AG10803 (cell line): Measurements from ENCODE around the gene CARS2.
A peak's percentile ranks its signal among the peaks of the same experiment; 100 is the strongest.

Source experiments
- DNase-seq: peaks from one replicate; pipeline ENCODE4 v3.0.0; 2010; ENCODE audit warnings: low read depth
- H3K4me3 ChIP-seq: 2 replicates; pipeline ENCODE4 v1.5.1; 2011; ENCODE audit warnings: mild to moderate bottlenecking, low read length, control low read depth
- TF ChIP-seq, protein P1 (sequence below): conservative IDR thresholded peaks from 2 replicates; pipeline ENCODE4 v1.5.1; 2011; ENCODE audit warnings: mild to moderate bottlenecking, low read length, control low read depth, inconsistent platforms

The CARS2 gene

GRCh38 chr13:110689041-110689440 lies 16.9 kb downstream of the CARS2 start:
- TF ChIP-seq, protein P1, sequence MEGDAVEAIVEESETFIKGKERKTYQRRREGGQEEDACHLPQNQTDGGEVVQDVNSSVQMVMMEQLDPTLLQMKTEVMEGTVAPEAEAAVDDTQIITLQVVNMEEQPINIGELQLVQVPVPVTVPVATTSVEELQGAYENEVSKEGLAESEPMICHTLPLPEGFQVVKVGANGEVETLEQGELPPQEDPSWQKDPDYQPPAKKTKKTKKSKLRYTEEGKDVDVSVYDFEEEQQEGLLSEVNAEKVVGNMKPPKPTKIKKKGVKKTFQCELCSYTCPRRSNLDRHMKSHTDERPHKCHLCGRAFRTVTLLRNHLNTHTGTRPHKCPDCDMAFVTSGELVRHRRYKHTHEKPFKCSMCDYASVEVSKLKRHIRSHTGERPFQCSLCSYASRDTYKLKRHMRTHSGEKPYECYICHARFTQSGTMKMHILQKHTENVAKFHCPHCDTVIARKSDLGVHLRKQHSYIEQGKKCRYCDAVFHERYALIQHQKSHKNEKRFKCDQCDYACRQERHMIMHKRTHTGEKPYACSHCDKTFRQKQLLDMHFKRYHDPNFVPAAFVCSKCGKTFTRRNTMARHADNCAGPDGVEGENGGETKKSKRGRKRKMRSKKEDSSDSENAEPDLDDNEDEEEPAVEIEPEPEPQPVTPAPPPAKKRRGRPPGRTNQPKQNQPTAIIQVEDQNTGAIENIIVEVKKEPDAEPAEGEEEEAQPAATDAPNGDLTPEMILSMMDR, result no peak
- H3K4me3 ChIP-seq, result no peak overlapping the region
- DNase-seq, result no peak

DNA sequence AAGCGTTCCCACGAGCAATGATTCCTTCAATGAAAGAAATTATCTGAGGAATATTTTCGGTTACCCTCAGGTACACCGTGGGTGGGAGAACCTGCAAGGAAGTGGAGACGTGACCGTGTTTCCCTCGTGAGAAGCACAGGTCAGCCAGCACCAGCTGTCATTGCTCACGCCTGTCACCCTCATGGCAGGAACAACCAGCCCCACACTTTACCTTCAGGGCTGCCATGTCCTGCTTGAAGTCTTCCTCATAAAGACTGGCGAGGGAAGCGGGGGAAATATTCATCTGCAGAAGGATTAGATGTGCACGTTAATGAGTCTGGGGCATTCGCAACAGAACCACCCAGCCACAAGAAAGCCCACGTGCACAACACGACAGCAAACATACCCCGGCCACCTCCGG lies 18.2 kb downstream of the CARS2 start:
- TF ChIP-seq, protein P1, result no peak
- no peak for DNase-seq
- H3K4me3 ChIP-seq, result no peak overlapping the region

DNA sequence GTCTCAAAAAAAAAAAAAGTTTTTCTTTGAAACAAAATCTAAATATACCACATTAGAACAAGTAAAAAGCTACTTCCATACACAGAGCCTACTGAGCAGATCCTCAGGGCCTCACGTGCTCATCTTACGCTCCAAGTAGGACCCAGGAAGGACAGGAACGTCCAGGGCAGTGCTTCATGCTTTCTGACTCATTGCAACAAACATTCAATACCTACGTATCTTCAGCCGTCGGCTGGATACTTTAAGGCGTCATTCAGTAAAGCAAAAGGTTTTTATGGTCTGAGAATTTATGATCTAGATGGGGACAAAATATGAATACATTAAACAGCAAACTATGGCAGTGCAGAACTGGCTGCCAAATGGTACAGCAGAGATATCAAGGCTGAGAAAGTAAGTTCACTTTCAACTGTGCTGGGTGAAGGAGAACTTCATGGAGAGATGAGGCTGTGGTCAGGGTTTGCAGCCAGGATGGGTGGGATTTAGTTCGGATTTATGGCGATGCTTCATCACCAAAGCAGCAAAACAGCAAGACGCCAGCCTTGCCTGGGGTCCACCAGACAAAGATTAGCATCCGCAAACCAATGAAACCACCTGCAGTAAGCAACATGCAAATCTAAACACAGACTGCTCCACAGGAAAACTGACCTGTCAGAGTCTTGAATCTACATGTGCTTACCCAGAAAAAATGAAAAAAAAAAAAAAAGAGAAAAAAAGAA lies 20.5 kb downstream of the CARS2 start:
- no peak overlapping the region for H3K4me3 ChIP-seq
- TF ChIP-seq, protein P1, result no peak
- peak; percentile 29 for DNase-seq

DNA sequence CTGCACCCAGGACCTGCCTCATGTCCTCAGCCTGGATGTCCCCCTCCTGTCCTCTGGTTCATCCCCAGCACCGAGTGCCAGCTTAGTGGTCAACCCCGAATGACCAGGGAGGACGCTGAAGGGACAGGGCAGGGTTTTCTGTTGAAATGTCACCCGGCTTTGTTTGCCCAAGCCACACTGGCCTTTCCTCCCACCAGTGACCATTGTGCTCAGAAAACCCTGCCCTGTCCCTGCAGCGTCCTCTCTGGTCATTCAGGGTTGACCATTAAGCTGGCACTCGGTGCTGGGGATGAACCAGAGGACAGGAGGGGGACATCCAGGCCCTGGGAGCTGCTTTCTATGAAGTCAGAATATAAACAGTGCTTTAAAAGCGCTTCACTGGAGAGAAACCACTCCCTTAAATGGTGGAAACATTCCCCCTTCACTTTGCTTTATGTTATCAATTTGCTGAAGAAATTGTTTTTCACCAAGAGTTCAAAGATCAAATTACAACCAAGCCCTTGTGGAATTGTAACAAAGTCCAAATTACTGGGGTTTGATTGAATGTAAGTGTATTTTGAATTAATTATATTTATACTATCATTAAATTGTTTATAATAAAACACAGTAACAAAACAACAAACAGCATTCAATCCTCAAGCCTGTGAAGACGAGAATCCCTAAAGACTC lies 21.4 kb downstream of the CARS2 start:
- TF ChIP-seq, protein P1, result no peak
- H3K4me3 ChIP-seq, result no peak overlapping the region
- no peak for DNase-seq

DNA sequence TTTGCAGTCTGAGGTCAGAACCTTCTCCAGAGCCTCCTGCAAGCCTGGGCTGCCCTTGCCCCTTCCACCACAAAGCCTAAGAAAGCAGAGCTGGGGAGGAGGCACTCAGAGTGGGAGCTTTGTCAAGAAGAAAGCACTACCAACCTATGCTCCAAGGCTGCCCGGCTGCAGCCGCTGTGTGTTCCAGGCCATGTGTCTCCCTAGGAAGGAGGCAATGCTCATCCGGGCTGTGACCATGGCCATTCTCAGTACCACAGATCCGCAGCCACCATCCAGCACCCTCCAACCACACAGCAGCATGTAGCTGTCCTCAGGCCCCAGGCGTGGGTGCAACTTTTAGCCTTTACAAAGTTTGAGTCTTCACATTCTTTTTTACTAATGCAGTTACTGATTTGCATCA lies 22.0 kb downstream of the CARS2 start:
- TF ChIP-seq, protein P1, result no peak
- H3K4me3 ChIP-seq, result no peak overlapping the region
- DNase-seq, result no peak

DNA sequence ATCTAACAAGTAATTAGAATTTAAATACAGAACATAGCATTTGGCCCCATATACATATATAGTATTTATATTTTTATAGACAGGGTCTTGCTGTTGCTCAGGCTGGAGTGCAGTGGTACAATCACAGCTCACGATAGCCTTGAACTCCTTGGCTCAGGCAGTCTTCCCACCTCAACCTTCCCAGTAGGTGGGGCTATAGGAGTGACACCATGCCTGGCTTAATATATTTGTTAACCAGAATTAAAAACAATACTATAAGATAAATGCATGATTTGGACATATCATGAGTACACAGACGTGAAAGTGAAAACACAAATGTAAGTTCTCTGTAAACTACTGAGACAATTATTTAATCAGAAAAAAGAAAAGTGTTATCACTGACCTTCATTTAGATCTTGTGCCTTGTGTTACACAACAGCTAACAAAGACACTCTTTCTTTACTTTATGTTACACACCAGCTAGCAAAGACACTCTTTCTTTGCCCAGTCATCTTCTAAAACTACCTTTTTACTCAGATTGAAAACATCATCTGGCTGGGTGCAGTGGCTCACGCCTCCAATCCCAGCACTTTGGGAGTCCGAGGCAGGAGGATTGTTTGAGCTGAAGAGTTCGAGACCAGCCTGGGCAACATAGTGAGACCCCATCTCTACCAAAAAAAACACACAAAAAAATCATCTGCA lies 22.6 kb downstream of the CARS2 start:
- no peak overlapping the region for H3K4me3 ChIP-seq
- TF ChIP-seq, protein P1, result peak; percentile 60
- DNase-seq, result peak; percentile 32
